ENCODE data around the gene NRF1.

Gene NRF1

GRCh38 chr7:129688503-129689222, 77.1 kb downstream of the NRF1 start:
- no peak overlapping the region for H3K4me3 ChIP-seq (ENCODE audit: low read length)
- H3K4me1 ChIP-seq (ENCODE audit: control insufficient read depth, insufficient read depth, low read length) = no peaks in the 10 kb centered on the region
- DNase-seq (ENCODE audit: low read depth) = peak; percentile 53

GRCh38 chr7:129689995-129690581, 78.6 kb downstream of the NRF1 start:
- no peak overlapping the region for H3K4me3 ChIP-seq (ENCODE audit: low read length)
- no peaks in the 10 kb centered on the region for H3K4me1 ChIP-seq (ENCODE audit: control insufficient read depth, insufficient read depth, low read length)
- peaks cover 30% of the 10 kb centered on the region for H3K36me3 ChIP-seq (ENCODE audit: control insufficient read depth, insufficient read depth, low read length, severe bottlenecking)
- H3K9me3 ChIP-seq (ENCODE audit: control insufficient read depth, low read length) = no peaks in the 10 kb centered on the region
- no peak for DNase-seq (ENCODE audit: low read depth)
- H3K27me3 ChIP-seq (replicated peaks; ENCODE audit: control insufficient read depth, insufficient read depth, low read length) = no peaks in the 10 kb centered on the region
- no peak overlapping the region for H3K9ac ChIP-seq (ENCODE audit: low read length)

More at GRCh38 chr7:129688503-129689222, 77.1 kb downstream of the NRF1 start:
- no peaks in the 10 kb centered on the region for H3K27me3 ChIP-seq (replicated peaks; ENCODE audit: control insufficient read depth, insufficient read depth, low read length)
- H3K9me3 ChIP-seq (ENCODE audit: control insufficient read depth, low read length) = no peaks in the 10 kb centered on the region
- H3K36me3 ChIP-seq (ENCODE audit: control insufficient read depth, insufficient read depth, low read length, severe bottlenecking) = peaks cover 25% of the 10 kb centered on the region
- no peak overlapping the region for H3K9ac ChIP-seq (ENCODE audit: low read length)

GRCh38 chr7:129690701-129691100, 79.2 kb downstream of the NRF1 start:
- DNase-seq (ENCODE audit: low read depth) = peak; percentile 27
- Histone ChIP-seq H3K4me1 (ENCODE audit: control insufficient read depth, insufficient read depth, low read length) (no peaks in the 10 kb centered on the region), H3K27me3 (replicated peaks; ENCODE audit: control insufficient read depth, insufficient read depth, low read length) (no peaks in the 10 kb centered on the region), H3K9ac (ENCODE audit: low read length) (no peak overlapping the region), H3K36me3 (ENCODE audit: control insufficient read depth, insufficient read depth, low read length, severe bottlenecking) (peaks cover 30% of the 10 kb centered on the region), H3K4me3 (ENCODE audit: low read length) (no peak overlapping the region), H3K9me3 (ENCODE audit: control insufficient read depth, low read length) (no peaks in the 10 kb centered on the region)

- Histone ChIP-seq H3K9me3 (ENCODE audit: control insufficient read depth, low read length) (no peaks in the 10 kb centered on the region), H3K27me3 (replicated peaks; ENCODE audit: control insufficient read depth, insufficient read depth, low read length) (no peaks in the 10 kb centered on the region), H3K9ac (ENCODE audit: low read length) (no peak overlapping the region), H3K36me3 (ENCODE audit: control insufficient read depth, insufficient read depth, low read length, severe bottlenecking) (peaks cover 7% of the 10 kb centered on the region), H3K4me3 (ENCODE audit: low read length) (no peak overlapping the region), H3K4me1 (ENCODE audit: control insufficient read depth, insufficient read depth, low read length) (no peaks in the 10 kb centered on the region)
- DNase-seq (ENCODE audit: low read depth) = no peak
Observed at GRCh38 chr7:129698516-129699418, 87.2 kb downstream of the NRF1 start.

GRCh38 chr7:129702316-129702715, 90.8 kb downstream of the NRF1 start:
- Histone ChIP-seq H3K36me3 (ENCODE audit: control insufficient read depth, insufficient read depth, low read length, severe bottlenecking) (no peaks in the 10 kb centered on the region), H3K9ac (ENCODE audit: low read length) (no peak overlapping the region), H3K4me3 (ENCODE audit: low read length) (no peak overlapping the region)

GRCh38 chr7:129702761-129703338, 91.3 kb downstream of the NRF1 start:
- Histone ChIP-seq H3K9ac (ENCODE audit: low read length) (no peak overlapping the region), H3K9me3 (ENCODE audit: control insufficient read depth, low read length) (no peaks in the 10 kb centered on the region), H3K4me1 (ENCODE audit: control insufficient read depth, insufficient read depth, low read length) (no peaks in the 10 kb centered on the region), H3K4me3 (ENCODE audit: low read length) (no peak overlapping the region), H3K27me3 (replicated peaks; ENCODE audit: control insufficient read depth, insufficient read depth, low read length) (no peaks in the 10 kb centered on the region), H3K36me3 (ENCODE audit: control insufficient read depth, insufficient read depth, low read length, severe bottlenecking) (no peaks in the 10 kb centered on the region)
- peak; percentile 11 for DNase-seq (ENCODE audit: low read depth)

More at GRCh38 chr7:129702316-129702715, 90.8 kb downstream of the NRF1 start:
- H3K9me3 ChIP-seq (ENCODE audit: control insufficient read depth, low read length) = no peaks in the 10 kb centered on the region
- no peaks in the 10 kb centered on the region for H3K4me1 ChIP-seq (ENCODE audit: control insufficient read depth, insufficient read depth, low read length)
- peak; percentile 43 for DNase-seq (ENCODE audit: low read depth)
- no peaks in the 10 kb centered on the region for H3K27me3 ChIP-seq (replicated peaks; ENCODE audit: control insufficient read depth, insufficient read depth, low read length)

- Histone ChIP-seq H3K27me3 (replicated peaks; ENCODE audit: control insufficient read depth, insufficient read depth, low read length) (no peaks in the 10 kb centered on the region), H3K9me3 (ENCODE audit: control insufficient read depth, low read length) (no peaks in the 10 kb centered on the region), H3K9ac (ENCODE audit: low read length) (no peak overlapping the region), H3K36me3 (ENCODE audit: control insufficient read depth, insufficient read depth, low read length, severe bottlenecking) (no peaks in the 10 kb centered on the region), H3K4me1 (ENCODE audit: control insufficient read depth, insufficient read depth, low read length) (no peaks in the 10 kb centered on the region), H3K4me3 (ENCODE audit: low read length) (no peak overlapping the region)
- no peak for DNase-seq (ENCODE audit: low read depth)
Observed at GRCh38 chr7:129703751-129704150, 92.2 kb downstream of the NRF1 start.

- Histone ChIP-seq H3K36me3 (ENCODE audit: control insufficient read depth, insufficient read depth, low read length, severe bottlenecking) (peaks cover 28% of the 10 kb centered on the region), H3K9ac (ENCODE audit: low read length) (no peak overlapping the region), H3K27me3 (replicated peaks; ENCODE audit: control insufficient read depth, insufficient read depth, low read length) (no peaks in the 10 kb centered on the region), H3K4me1 (ENCODE audit: control insufficient read depth, insufficient read depth, low read length) (no peaks in the 10 kb centered on the region), H3K9me3 (ENCODE audit: control insufficient read depth, low read length) (no peaks in the 10 kb centered on the region), H3K4me3 (ENCODE audit: low read length) (no peak overlapping the region)
- DNase-seq (ENCODE audit: low read depth) = no peak
Observed at GRCh38 chr7:129707910-129708499, 96.5 kb downstream of the NRF1 start.

GRCh38 chr7:129713544-129713943, 102.0 kb downstream of the NRF1 start:
- no peak overlapping the region for H3K9ac ChIP-seq (ENCODE audit: low read length)
- no peaks in the 10 kb centered on the region for H3K9me3 ChIP-seq (ENCODE audit: control insufficient read depth, low read length)
- H3K27me3 ChIP-seq (replicated peaks; ENCODE audit: control insufficient read depth, insufficient read depth, low read length) = no peaks in the 10 kb centered on the region
- no peak for DNase-seq (ENCODE audit: low read depth)
- no peaks in the 10 kb centered on the region for H3K4me1 ChIP-seq (ENCODE audit: control insufficient read depth, insufficient read depth, low read length)
- H3K4me3 ChIP-seq (ENCODE audit: low read length) = no peak overlapping the region
- peaks cover 62% of the 10 kb centered on the region for H3K36me3 ChIP-seq (ENCODE audit: control insufficient read depth, insufficient read depth, low read length, severe bottlenecking)

GRCh38 chr7:129714514-129715063, 103.1 kb downstream of the NRF1 start:
- DNase-seq (ENCODE audit: low read depth) = no peak
- peaks cover 62% of the 10 kb centered on the region for H3K36me3 ChIP-seq (ENCODE audit: control insufficient read depth, insufficient read depth, low read length, severe bottlenecking)

More at GRCh38 chr7:129714514-129715063, 103.1 kb downstream of the NRF1 start:
- peaks cover 4% of the 10 kb centered on the region for H3K4me1 ChIP-seq (ENCODE audit: control insufficient read depth, insufficient read depth, low read length)
- H3K9me3 ChIP-seq (ENCODE audit: control insufficient read depth, low read length) = no peaks in the 10 kb centered on the region
- no peaks in the 10 kb centered on the region for H3K27me3 ChIP-seq (replicated peaks; ENCODE audit: control insufficient read depth, insufficient read depth, low read length)
- H3K4me3 ChIP-seq (ENCODE audit: low read length) = no peak overlapping the region
- no peak overlapping the region for H3K9ac ChIP-seq (ENCODE audit: low read length)

All from adipocyte (in vitro differentiated cells).